Parathyroid adenoma (tissue), 2 donors: ENCODE measurements around the gene TMEM88.

Source experiments
- H2AFZ ChIP-seq: fragments of 300-600 bp; sonication (generic); one replicate; pipeline ENCODE4 v1.7.0; 2017; ENCODE audit warnings: antibody characterized with exemption, mild to moderate bottlenecking
- H3K27ac ChIP-seq: fragments of 300-600 bp; sonication (generic); one replicate; pipeline ENCODE4 v1.7.0; 2017
- H3K27me3 ChIP-seq: fragments of 300-600 bp; sonication (generic); one replicate; pipeline ENCODE4 v1.7.0; 2017; ENCODE audit warnings: low read length; ENCODE audit not compliant: control insufficient read depth, insufficient read depth
- H3K36me3 ChIP-seq: fragments of 300-600 bp; sonication (generic); one replicate; pipeline ENCODE4 v1.7.0; 2017; ENCODE audit warnings: low read length; ENCODE audit not compliant: control insufficient read depth, insufficient read depth
- H3K4me1 ChIP-seq: fragments of 300-600 bp; sonication (generic); one replicate; pipeline ENCODE4 v1.7.0; 2017; ENCODE audit warnings: control low read depth
- H3K4me2 ChIP-seq: fragments of 300-600 bp; sonication (generic); one replicate; pipeline ENCODE4 v1.7.0; 2017; ENCODE audit warnings: low read length
- H3K4me3 ChIP-seq: fragments of 300-600 bp; sonication (generic); one replicate; pipeline ENCODE4 v1.7.0; 2017; ENCODE audit warnings: low read depth, low read length
- H3K79me2 ChIP-seq: fragments of 300-600 bp; sonication (generic); one replicate; pipeline ENCODE4 v1.7.0; 2017; ENCODE audit warnings: control low read depth
- H3K9ac ChIP-seq: fragments of 300-600 bp; sonication (generic); one replicate; pipeline ENCODE4 v1.7.0; 2017; ENCODE audit warnings: mild to moderate bottlenecking
- H3K9me3 ChIP-seq: fragments of 300-600 bp; sonication (generic); one replicate; pipeline ENCODE4 v1.7.0; 2017; ENCODE audit warnings: low read length; ENCODE audit not compliant: control insufficient read depth
- TF ChIP-seq, protein P1 (sequence below): fragments of 300-600 bp; sonication (generic); IDR thresholded peaks from one replicate; pipeline ENCODE4 v1.7.0; 2017; ENCODE audit warnings: antibody characterized with exemption, mild to moderate bottlenecking
- donor health status: primary hyperparathyroidism.

The TMEM88 gene

DNA sequence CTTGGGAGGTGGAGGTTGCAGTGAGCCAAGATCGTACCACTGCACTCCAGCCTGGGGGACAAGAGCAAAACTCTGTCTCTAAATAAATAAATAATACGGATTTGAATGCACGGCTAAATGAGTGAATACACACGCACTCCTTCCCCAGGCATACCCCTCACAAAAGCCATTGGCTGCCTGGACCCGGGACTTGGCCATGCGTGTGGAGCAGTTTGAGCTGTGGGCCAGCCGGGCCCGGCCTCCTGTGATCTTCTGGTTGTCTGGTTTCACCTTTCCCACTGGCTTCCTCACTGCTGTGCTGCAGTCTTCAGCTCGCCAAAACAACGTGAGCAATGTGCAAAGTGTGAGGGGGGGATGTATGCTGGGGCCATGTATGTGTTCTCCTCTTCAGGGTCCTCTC, 22.4 kb upstream of the TMEM88 start:
- Histone ChIP-seq H3K4me1 (peaks cover 10% of the 10 kb centered on the region), H3K9me3 (no peaks in the 10 kb centered on the region), H3K27ac (no peak overlapping the region), H3K36me3 (no peaks in the 10 kb centered on the region), H3K79me2 (peaks cover 7% of the 10 kb centered on the region), H2AFZ (no peak overlapping the region), H3K27me3 (no peaks in the 10 kb centered on the region), H3K4me3 (no peak overlapping the region), H3K4me2 (no peak overlapping the region), H3K9ac (no peak overlapping the region)
- TF ChIP-seq, protein P1, sequence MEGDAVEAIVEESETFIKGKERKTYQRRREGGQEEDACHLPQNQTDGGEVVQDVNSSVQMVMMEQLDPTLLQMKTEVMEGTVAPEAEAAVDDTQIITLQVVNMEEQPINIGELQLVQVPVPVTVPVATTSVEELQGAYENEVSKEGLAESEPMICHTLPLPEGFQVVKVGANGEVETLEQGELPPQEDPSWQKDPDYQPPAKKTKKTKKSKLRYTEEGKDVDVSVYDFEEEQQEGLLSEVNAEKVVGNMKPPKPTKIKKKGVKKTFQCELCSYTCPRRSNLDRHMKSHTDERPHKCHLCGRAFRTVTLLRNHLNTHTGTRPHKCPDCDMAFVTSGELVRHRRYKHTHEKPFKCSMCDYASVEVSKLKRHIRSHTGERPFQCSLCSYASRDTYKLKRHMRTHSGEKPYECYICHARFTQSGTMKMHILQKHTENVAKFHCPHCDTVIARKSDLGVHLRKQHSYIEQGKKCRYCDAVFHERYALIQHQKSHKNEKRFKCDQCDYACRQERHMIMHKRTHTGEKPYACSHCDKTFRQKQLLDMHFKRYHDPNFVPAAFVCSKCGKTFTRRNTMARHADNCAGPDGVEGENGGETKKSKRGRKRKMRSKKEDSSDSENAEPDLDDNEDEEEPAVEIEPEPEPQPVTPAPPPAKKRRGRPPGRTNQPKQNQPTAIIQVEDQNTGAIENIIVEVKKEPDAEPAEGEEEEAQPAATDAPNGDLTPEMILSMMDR, result no peak

DNA sequence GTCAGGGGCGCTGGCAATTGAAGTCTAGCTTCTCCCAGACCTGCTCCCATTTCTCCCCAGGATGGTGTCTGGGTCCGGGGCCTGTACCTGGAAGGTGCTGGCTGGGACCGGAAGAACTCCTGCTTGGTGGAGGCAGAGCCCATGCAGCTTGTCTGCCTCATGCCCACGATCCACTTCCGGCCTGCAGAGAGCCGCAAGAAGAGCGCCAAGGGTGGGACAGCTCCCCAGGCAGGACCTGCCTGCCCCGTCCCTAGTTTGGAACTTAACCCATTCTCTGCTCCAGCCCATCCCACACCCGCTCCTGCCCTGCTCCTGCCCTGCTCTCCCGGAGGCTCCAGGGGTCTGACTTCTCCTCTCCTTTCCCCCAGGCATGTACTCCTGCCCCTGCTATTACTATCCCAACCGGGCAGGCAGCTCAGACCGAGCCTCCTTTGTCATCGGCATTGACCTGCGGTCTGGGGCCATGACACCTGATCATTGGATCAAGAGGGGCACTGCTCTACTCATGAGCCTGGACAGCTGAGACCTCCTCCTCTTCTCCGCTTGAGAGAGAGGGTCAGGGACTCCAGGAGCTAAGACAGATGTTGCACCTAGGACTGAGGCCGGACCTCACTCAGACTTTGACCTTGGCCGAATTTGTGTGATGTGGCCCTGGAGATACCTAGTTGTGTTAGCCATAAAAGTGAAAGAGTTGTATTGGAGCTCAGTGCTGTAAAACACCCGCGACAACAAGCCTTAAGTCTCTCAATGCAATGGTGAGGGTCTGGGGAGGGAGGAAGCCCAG, 21.7 kb upstream of the TMEM88 start:
- Histone ChIP-seq H2AFZ (peak overlapping the region; percentile 86), H3K36me3 (no peaks in the 10 kb centered on the region), H3K27me3 (no peaks in the 10 kb centered on the region), H3K4me2 (peak overlapping the region; percentile 98), H3K79me2 (peaks cover 7% of the 10 kb centered on the region), H3K9me3 (no peaks in the 10 kb centered on the region), H3K4me1 (peaks cover 14% of the 10 kb centered on the region), H3K4me3 (peak overlapping the region; percentile 96), H3K9ac (peak overlapping the region; percentile 90), H3K27ac (peak overlapping the region; percentile 99)
- TF ChIP-seq, protein P1, result no peak

DNA sequence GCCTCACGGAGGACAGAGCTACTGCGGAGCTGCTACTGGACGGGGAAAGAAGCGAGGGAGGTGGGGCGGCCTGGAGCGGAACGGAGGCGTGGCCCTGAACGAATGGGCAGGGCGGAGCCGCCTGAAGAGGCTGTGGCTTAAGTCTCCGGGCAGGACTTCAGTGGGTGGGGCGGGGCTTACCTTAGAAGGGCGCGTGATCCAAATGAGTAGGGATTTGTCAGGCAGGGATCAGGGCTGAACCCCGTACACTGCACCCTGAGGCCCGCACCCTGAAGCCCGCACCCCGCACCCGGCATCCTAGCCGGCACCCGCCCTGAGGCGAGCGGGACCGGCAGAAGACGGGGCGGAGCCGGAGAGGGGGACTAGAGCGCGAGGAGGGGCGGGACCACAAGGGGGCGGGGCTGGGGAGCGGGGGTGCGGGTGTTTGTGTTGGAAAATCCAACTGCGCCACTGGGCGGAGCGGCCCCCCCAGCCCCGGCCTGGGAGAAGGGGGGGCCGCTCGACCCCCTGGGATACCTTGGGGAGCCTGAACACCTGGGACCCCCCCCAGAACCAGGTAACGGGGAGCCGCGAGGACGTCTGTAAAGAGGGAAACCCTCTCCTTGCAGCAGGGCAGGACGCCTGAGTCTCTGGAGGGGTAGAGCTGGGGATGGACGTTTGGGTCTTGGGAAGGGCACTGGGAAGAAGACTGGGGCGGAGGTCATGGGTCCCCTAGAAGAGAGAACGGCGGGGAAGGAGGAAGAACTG, 20.9 kb upstream of the TMEM88 start, which contains the start of gene KDM6B:
Gene KDM6B (plus strand): TSS at position 423 of the 747 bp plus-strand sequence. CDS start 11,338 bp downstream, outside the sequence.
- Histone ChIP-seq H3K4me1 (peaks cover 19% of the 10 kb centered on the region), H3K27ac (peak within 1 kb of the TSS; percentile 99), H3K9ac (peak within 1 kb of the TSS; percentile 90), H3K79me2 (peaks cover 9% of the 10 kb centered on the region), H3K4me2 (peak within 1 kb of the TSS; percentile 98), H2AFZ (peak within 1 kb of the TSS; percentile 86), H3K27me3 (no peaks in the 10 kb centered on the region), H3K9me3 (no peaks in the 10 kb centered on the region), H3K36me3 (no peaks in the 10 kb centered on the region), H3K4me3 (peak within 1 kb of the TSS; percentile 96)
- TF ChIP-seq, protein P1, result peak; percentile 18

DNA sequence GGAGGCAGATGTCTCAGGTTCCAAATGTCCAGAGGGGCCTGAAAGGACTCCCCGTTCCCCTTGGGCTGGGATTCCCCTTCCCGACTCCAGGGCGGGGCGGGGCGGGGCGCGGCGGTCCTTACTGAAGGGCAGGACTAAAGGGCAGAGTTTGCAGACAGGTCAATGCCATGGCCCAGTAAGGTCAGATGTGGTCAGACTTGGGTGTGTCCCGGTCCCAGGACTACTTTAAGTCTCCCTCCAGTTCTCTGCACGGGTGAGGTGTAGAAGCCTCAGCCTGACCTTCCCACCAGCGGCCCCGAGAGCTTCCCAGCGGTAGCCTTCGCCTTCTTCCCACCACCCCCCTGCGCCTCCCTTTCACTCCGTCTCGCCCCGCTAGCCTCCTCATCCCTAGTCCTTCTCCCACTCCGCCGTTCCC, 20.3 kb upstream of the TMEM88 start:
- TF ChIP-seq, protein P1, result no peak

More for the DNA sequence above, 20.3 kb upstream of the TMEM88 start:
- Histone ChIP-seq H3K79me2 (peaks cover 9% of the 10 kb centered on the region), H3K4me1 (peaks cover 23% of the 10 kb centered on the region), H3K4me3 (peak overlapping the region; percentile 96), H3K9ac (peak overlapping the region; percentile 90), H3K4me2 (peak overlapping the region; percentile 98), H3K36me3 (no peaks in the 10 kb centered on the region), H2AFZ (peak overlapping the region; percentile 86), H3K27ac (peak overlapping the region; percentile 99), H3K27me3 (no peaks in the 10 kb centered on the region), H3K9me3 (no peaks in the 10 kb centered on the region)
